T-cell (primary cell): ENCODE measurements around the gene NAV2. TPM values are rescaled to one million over a fixed set of nuclear protein-coding genes. Genes with fewer than 3 reads are reported as not detected.
"Not testable (repeated sequence)": the region's sequence is repeated elsewhere in the genome, so short reads cannot be mapped to it uniquely, and the experiment has no call there.

Experiments
- ATAC-seq, 4 experiments: fragments of 200-7000 bp in 3 of 4; fragments of 150-1000 bp in 1 of 4; cut with Tn5 transposase; replicated peaks in 1 of 4; 1 replicate in 3 of 4; 2 replicates in 1 of 4; pipeline ENCODE4 v1.10.0; 2021; ENCODE audit warnings: moderate library complexity in 3 of 4, mild to moderate bottlenecking in 2 of 4, moderate number of reproducible peaks in 1 of 4
- CTCF ChIA-PET, 2 donors: fragments of 300-600 bp; sonication (Branson Sonifier 250); formaldehyde crosslinking; loops; one replicate each; lab custom pipeline; 2022; ENCODE audit warnings: antibody characterized with exemption in 2 of 2; lab: Charles Lee
- POLR2A ChIA-PET, 2 donors: fragments of 300-600 bp; sonication (Branson Sonifier 250); formaldehyde crosslinking; loops; one replicate each; lab custom pipeline; 2022; ENCODE audit warnings: antibody characterized with exemption in 2 of 2; lab: Charles Lee
- DNase-seq, 35 experiments: peaks; one replicate each; pipeline versions ENCODE4 v3.0.0 to v3.0.0-alpha.2; 2013 to 2023
- H3K27ac ChIP-seq: one replicate; pipeline ENCODE4 v1.5.1; 2013; ENCODE audit warnings: low read length
- H3K27me3 ChIP-seq, 2 experiments: replicated peaks in 1 of 2; 1 replicate in 1 of 2; 2 replicates in 1 of 2; pipeline versions ENCODE4 v1.6.1 to v1.7.0; 2013; ENCODE audit warnings: low read length in 1 of 2, mixed read lengths in 1 of 2; ENCODE audit not compliant: control insufficient read depth in 2 of 2, insufficient read depth in 2 of 2; ENCODE audit errors: extremely low read depth in 1 of 2
- H3K36me3 ChIP-seq, 2 donors: 1 replicate in 1 of 2; 2 replicates in 1 of 2; pipeline versions ENCODE4 v1.6.1 to v1.7.0; 2013; ENCODE audit warnings: low read length in 1 of 2; ENCODE audit not compliant: control insufficient read depth in 2 of 2, insufficient read depth in 1 of 2; ENCODE audit errors: extremely low read depth in 1 of 2
- H3K4me1 ChIP-seq, 2 experiments: 1 replicate in 1 of 2; 2 replicates in 1 of 2; pipeline versions ENCODE4 v1.6.1 to v1.7.0; 2013; ENCODE audit warnings: low read length in 2 of 2, mixed read lengths in 1 of 2; ENCODE audit not compliant: insufficient read depth in 2 of 2, control insufficient read depth in 1 of 2; ENCODE audit errors: extremely low read depth in 1 of 2
- H3K4me3 ChIP-seq, 2 donors: 1 replicate in 1 of 2; 2 replicates in 1 of 2; pipeline versions ENCODE4 v1.5.1 to v1.7.0; 2013; ENCODE audit warnings: mild to moderate bottlenecking in 2 of 2, low read length in 1 of 2, moderate library complexity in 1 of 2; ENCODE audit not compliant: control insufficient read depth in 1 of 2; ENCODE audit errors: extremely low read depth in 1 of 2
- H3K9me3 ChIP-seq: 2 replicates; pipeline ENCODE4 v1.7.0; 2013
- H3K27ac Mint-ChIP-seq, 2 donors: one replicate each; pipeline ENCODE4 v1.8.0; 2020 to 2021; ENCODE audit warnings: mild to moderate bottlenecking in 2 of 2, mixed read lengths in 2 of 2
- H3K27me3 Mint-ChIP-seq, 2 donors: one replicate each; pipeline ENCODE4 v1.8.0; 2021 to 2022; ENCODE audit warnings: mixed read lengths in 2 of 2
- H3K36me3 Mint-ChIP-seq: one replicate; pipeline ENCODE4 v1.8.0; 2021; ENCODE audit warnings: mixed read lengths
- H3K4me1 Mint-ChIP-seq, 3 donors: one replicate each; pipeline ENCODE4 v1.8.0; 2020 to 2022; ENCODE audit warnings: mixed read lengths in 3 of 3, mild to moderate bottlenecking in 1 of 3
- H3K4me3 Mint-ChIP-seq, 3 donors: one replicate each; pipeline ENCODE4 v1.8.0; 2020 to 2022; ENCODE audit warnings: mild to moderate bottlenecking in 3 of 3, mixed read lengths in 3 of 3, moderate library complexity in 3 of 3
- H3K9me3 Mint-ChIP-seq, 3 donors: one replicate each; pipeline ENCODE4 v1.8.0; 2020 to 2022; ENCODE audit warnings: mixed read lengths in 3 of 3
- WGBS: methylation state at CpG from one replicate; pipeline ENCODE4 v1.1.5; 2013; ENCODE audit warnings: missing lambda C conversion rate; ENCODE audit not compliant: insufficient coverage; 5-methylcytosine and 5-hydroxymethylcytosine counted together
- total RNA-seq, 35 experiments: library from RNA in 6 of 35; stranded (reverse) in 6 of 35; fragments of 120-200 nt in 1 of 35; gene quantifications; one replicate each; pipeline versions ENCODE4 v1.2.1 to v1.2.4 and lab custom pipeline; 2013 to 2026

The NAV2 gene
- total RNA-seq, 5 donors from 2014 or later (not counting 1 experiment from before 2014, with no cell fraction given) = 0.55 to 3.0 (median 1.8) TPM

DNA sequence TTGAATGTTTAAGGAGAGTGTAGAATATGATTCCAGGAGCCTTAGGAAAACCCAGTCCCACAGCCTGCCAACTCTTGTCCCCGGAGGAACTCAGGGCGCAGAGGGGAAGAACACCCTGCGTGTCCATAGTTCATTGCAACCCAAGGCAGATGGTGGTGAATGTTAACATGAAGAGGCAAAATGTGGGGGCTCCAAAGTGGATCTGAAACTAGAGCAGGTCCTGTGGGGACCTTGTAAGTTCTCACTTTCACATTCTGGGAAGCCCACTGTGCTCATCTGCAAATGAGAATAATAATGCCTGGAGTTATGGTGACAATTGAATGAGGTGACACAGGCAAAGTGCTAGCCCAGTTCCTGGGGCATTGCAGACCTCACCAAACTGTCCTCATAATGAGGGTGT lies 246.6 kb downstream of the NAV2 start:
- Histone ChIP-seq H3K4me3 (no peak overlapping the region), H3K27me3 (no peaks in the 10 kb centered on the region), H3K9me3 (no peaks in the 10 kb centered on the region), H3K27ac (no peak overlapping the region), H3K4me1 (peaks cover 0 to 11% of the 10 kb centered on the region in 2 experiments), H3K36me3 (no peaks in the 10 kb centered on the region)
- WGBS = 100% methylated on average over 1 of the region's 3 CpGs
- ChIA-PET POLR2A (no interaction called here), CTCF (no interaction called here)
- no peak for DNase-seq
- Mint-ChIP-seq H3K4me3 (no peak overlapping the region), H3K9me3 (no peaks in the 10 kb centered on the region), H3K36me3 (no peaks in the 10 kb centered on the region), H3K27ac (no peak overlapping the region), H3K27me3 (peaks cover 4% of the 10 kb centered on the region in 2 donors), H3K4me1 (peaks cover 9 to 15% (median 12%) of the 10 kb centered on the region in 3 donors)
- ATAC-seq = no peak

DNA sequence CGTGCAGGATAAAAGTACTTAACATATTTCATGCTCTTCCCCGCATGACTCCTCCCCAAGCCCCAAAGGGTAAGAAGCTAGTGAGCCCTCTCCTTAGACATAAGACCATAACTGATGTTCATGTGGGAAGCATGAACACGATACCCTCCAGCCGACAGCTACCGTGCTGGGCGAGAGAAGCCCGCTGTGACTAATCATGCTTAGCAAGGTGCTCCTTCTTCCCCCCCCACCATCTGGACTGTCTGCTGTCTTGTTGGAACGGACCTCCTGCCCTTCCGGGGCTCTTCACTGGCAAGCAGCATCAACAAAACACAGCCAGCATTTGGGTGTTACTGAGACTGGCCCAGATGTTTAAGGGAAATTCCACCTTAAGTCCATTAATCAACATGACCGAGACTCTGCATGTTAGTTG lies 247.0 kb downstream of the NAV2 start:
- no peak overlapping the region for H3K27ac ChIP-seq
- Mint-ChIP-seq H3K27ac (no peak overlapping the region), H3K4me3 (no peak overlapping the region), H3K9me3 (no peaks in the 10 kb centered on the region), H3K36me3 (no peaks in the 10 kb centered on the region), H3K4me1 (peaks cover 9 to 17% (median 13%) of the 10 kb centered on the region in 3 donors), H3K27me3 (peaks cover 3 to 4% of the 10 kb centered on the region in 2 donors)
- no peaks in the 10 kb centered on the region for H3K36me3 ChIP-seq
- H3K4me1 ChIP-seq = peaks cover 0 to 12% of the 10 kb centered on the region in 2 experiments
- H3K27me3 ChIP-seq = no peaks in the 10 kb centered on the region
- ChIA-PET POLR2A (no interaction called here), CTCF (no interaction called here)
- ATAC-seq (no peak), DNase-seq (no peak)
- 98% methylated on average over 7 of the region's 10 CpGs for WGBS
- H3K4me3 ChIP-seq = no peak overlapping the region
- no peaks in the 10 kb centered on the region for H3K9me3 ChIP-seq

DNA sequence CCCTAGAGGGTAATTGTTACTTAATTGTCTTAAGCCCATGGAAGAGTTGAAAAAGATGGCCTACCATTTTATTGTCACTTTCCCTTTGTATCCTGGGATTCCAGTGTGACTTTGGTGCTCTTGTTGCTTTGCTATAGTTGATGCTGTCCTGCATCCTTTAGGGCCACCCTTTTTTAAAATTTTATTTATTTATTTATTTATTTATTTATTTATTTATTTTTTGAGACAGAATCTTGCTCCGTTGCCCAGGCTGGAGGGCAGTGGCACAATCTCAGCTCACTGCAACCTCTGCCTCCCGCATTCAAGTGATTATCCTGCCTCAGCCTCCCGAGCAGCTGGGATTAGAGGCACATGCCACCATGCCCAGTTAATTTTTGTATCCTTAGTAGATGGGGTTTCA lies 247.8 kb downstream of the NAV2 start:
- H3K36me3 Mint-ChIP-seq, H3K4me3 Mint-ChIP-seq, CTCF ChIA-PET, H3K27me3 Mint-ChIP-seq, H3K27ac ChIP-seq, ATAC-seq, POLR2A ChIA-PET, H3K9me3 Mint-ChIP-seq, H3K9me3 ChIP-seq, H3K4me3 ChIP-seq, DNase-seq, H3K27ac Mint-ChIP-seq, H3K36me3 ChIP-seq, H3K27me3 ChIP-seq: not testable (repeated sequence)
- H3K4me1 Mint-ChIP-seq = peaks cover 9 to 17% (median 13%) of the 10 kb centered on the region in 3 donors
- peaks cover 0 to 12% of the 10 kb centered on the region in 2 experiments for H3K4me1 ChIP-seq
- 92% methylated on average over 2 of the region's 3 CpGs for WGBS

DNA sequence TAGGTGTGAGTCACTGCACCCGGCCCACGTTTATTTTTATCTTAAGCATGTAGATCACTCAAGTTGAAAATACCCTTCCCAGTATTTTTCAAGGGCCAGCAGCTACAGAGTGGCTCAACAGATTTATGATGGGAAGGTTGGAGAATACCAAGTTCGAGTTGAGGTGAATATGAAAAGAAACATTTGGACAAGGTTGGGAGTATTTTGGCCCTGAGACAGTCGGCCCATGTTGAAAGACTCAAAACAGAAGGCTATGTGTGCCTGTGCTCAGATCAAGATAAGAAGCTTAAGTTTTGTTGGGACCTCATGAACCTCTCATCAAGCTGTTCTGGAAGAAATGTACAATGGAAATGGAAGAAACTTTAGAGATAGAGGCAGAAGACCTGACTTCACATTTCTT lies 248.6 kb downstream of the NAV2 start:
- H3K9me3 Mint-ChIP-seq = no peaks in the 10 kb centered on the region

DNA sequence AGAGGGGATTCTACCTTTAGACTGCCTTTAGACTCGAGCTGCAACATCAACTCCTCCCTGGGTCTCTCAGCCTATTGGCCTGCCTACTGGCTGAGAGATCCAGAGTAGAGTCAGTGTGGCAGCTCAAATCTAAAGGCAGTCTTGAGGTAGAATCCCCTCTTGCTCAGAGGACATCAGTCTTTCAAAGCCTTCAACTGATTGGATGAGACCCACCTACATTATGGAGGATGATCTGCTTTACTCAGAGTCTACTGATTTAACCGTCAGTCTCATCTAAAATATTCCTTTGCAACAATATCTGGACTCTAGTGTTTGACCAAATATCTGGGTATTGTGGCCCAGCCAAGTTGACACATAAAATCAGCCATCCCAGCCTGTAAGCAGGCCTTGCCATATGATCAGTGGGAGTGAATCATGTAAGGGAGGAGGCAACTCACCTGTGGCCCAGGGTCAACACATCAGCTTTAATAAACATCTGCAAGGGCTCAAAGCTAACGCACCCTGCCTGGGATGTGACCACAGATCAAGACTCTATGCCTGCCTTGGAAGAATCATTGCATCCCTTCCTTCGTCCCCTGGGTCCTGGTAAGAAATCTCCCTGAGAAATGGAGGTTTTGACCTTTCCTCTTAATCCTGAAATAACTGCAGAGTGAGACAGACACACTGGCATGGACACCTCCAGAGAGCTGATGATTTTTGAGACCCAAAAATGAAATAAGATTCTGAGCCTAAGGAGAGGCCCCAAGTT lies 249.6 kb downstream of the NAV2 start:
- ChIA-PET CTCF (no interaction called here), POLR2A (no interaction called here)
- Mint-ChIP-seq H3K4me1 (peaks cover 9 to 17% (median 13%) of the 10 kb centered on the region in 3 donors), H3K27me3 (peaks cover 6 to 10% of the 10 kb centered on the region in 2 donors), H3K4me3 (no peak overlapping the region), H3K36me3 (no peaks in the 10 kb centered on the region), H3K27ac (no peak overlapping the region), H3K9me3 (no peaks in the 10 kb centered on the region)
- H3K27ac ChIP-seq = no peak overlapping the region
- DNase-seq (no peak), ATAC-seq (no peak)
- no peaks in the 10 kb centered on the region for H3K36me3 ChIP-seq
- WGBS = 67% methylated on average over 1 of the region's 4 CpGs
- H3K4me3 ChIP-seq = no peak overlapping the region
- H3K4me1 ChIP-seq = peaks cover 0 to 12% of the 10 kb centered on the region in 2 experiments
- H3K27me3 ChIP-seq = no peaks in the 10 kb centered on the region
- no peaks in the 10 kb centered on the region for H3K9me3 ChIP-seq

More for the DNA sequence above, 248.6 kb downstream of the NAV2 start:
- WGBS = 78% methylated on average over 2 of the region's 4 CpGs
- peaks cover 0 to 12% of the 10 kb centered on the region in 2 experiments for H3K4me1 ChIP-seq
- DNase-seq (no peak), ATAC-seq (no peak)
- no peaks in the 10 kb centered on the region for H3K9me3 ChIP-seq
- POLR2A ChIA-PET = no interaction called here
- H3K4me3 Mint-ChIP-seq = no peak overlapping the region
- peaks cover 9 to 17% (median 13%) of the 10 kb centered on the region in 3 donors for H3K4me1 Mint-ChIP-seq
- no peaks in the 10 kb centered on the region for H3K27me3 ChIP-seq
- CTCF ChIA-PET = no interaction called here
- no peak overlapping the region for H3K4me3 ChIP-seq
- H3K27ac ChIP-seq = no peak overlapping the region
- H3K36me3 Mint-ChIP-seq = no peaks in the 10 kb centered on the region
- H3K27me3 Mint-ChIP-seq = peaks cover 5 to 6% of the 10 kb centered on the region in 2 donors
- H3K27ac Mint-ChIP-seq = no peak overlapping the region
- no peaks in the 10 kb centered on the region for H3K36me3 ChIP-seq

DNA sequence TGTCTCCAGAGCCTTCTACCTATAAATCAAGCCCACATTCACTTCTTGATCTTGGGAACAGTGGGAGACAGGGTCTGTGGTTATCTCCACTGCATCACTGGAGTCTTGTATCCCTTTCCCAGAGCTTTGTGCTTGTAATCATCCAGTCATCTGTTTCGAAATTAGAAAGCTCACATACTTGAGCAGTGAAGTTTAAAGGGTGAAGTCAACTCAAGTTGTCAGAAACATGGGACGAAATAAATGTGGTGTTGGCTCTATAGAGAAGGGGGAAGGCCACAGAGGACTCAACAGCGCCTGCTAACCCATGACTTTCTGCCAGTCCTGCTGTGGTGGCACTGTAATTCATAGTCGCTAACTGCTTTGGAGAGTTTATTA lies 250.2 kb downstream of the NAV2 start:
- no peaks in the 10 kb centered on the region for H3K36me3 Mint-ChIP-seq
- Histone ChIP-seq H3K36me3 (no peaks in the 10 kb centered on the region), H3K4me3 (no peak overlapping the region), H3K27ac (no peak overlapping the region), H3K9me3 (no peaks in the 10 kb centered on the region), H3K27me3 (no peaks in the 10 kb centered on the region), H3K4me1 (peaks cover 0 to 12% of the 10 kb centered on the region in 2 experiments)
- DNase-seq (no peak), ATAC-seq (no peak)
- H3K27me3 Mint-ChIP-seq = peaks cover 4 to 12% of the 10 kb centered on the region in 2 donors
- H3K4me3 Mint-ChIP-seq = no peak overlapping the region
- 70% methylated on average over 3 of the region's 4 CpGs for WGBS
- H3K27ac Mint-ChIP-seq = no peak overlapping the region
- ChIA-PET POLR2A (no interaction called here), CTCF (interaction anchor here in 1 of 2 donors (0.5 kb wide), 1 partner anchor 57 kb away, joined by 3 read pairs; no protein-coding TSS in a partner anchor)
- peaks cover 9 to 17% (median 13%) of the 10 kb centered on the region in 3 donors for H3K4me1 Mint-ChIP-seq
- no peaks in the 10 kb centered on the region for H3K9me3 Mint-ChIP-seq
